Transverse colon (tissue), 4 donors: Measurements from ENCODE around the gene MFSD8. TPM values are rescaled to one million over a fixed set of nuclear protein-coding genes. Genes with fewer than 3 reads are reported as not detected.

ENCODE experiments used
- DNase-seq: peaks from one replicate; pipeline ENCODE4 v3.0.0-alpha.2; 2019
- H3K27ac ChIP-seq, 4 donors: fragments of 200-600 bp; sonication (generic); 2 replicates each; pipeline ENCODE4 v1.5.1; 2016 to 2018; ENCODE audit warnings: inconsistent platforms in 4 of 4
- H3K27me3 ChIP-seq: fragments of 200-600 bp; sonication (generic); 2 replicates; pipeline ENCODE4 v1.5.1; 2017; ENCODE audit warnings: inconsistent platforms
- H3K36me3 ChIP-seq, 4 donors: fragments of 200-600 bp; sonication (generic); 2 replicates each; pipeline ENCODE4 v1.5.1; 2017 to 2019; ENCODE audit warnings: inconsistent platforms in 4 of 4
- H3K4me1 ChIP-seq, 4 donors: fragments of 200-600 bp; sonication (generic); 2 replicates each; pipeline ENCODE4 v1.5.1; 2017 to 2020; ENCODE audit warnings: inconsistent platforms in 4 of 4
- H3K4me3 ChIP-seq, 4 donors: fragments of 200-600 bp; sonication (generic); 1 replicate in 1 of 4; 2 replicates in 3 of 4; pipeline versions ENCODE4 v1.5.1 to v1.6.1; 2017 to 2019; ENCODE audit warnings: inconsistent platforms in 4 of 4
- H3K9me3 ChIP-seq, 2 donors: fragments of 200-600 bp; sonication (generic); 2 replicates each; pipeline ENCODE4 v1.5.1; 2017 to 2019; ENCODE audit warnings: inconsistent platforms in 2 of 2
- CTCF ChIP-seq, 5 experiments: fragments of 200-600 bp in 3 of 5; fragments of 450-650 bp in 2 of 5; sonication (generic) in 3 of 5; IDR thresholded peaks; 1 replicate in 2 of 5; 2 replicates in 3 of 5; pipeline ENCODE4 v1.5.1; 2016 to 2017; ENCODE audit warnings: antibody characterized with exemption in 5 of 5, inconsistent platforms in 3 of 5, mild to moderate bottlenecking in 2 of 5, moderate library complexity in 1 of 5
- EP300 ChIP-seq: sonication (generic); formaldehyde crosslinking; IDR thresholded peaks from one replicate; pipeline ENCODE4 v1.6.1; 2017; ENCODE audit warnings: antibody characterized with exemption, low read depth
- POLR2A ChIP-seq: fragments of 450-650 bp; IDR thresholded peaks from one replicate; pipeline ENCODE4 v1.6.1; 2016; ENCODE audit warnings: antibody characterized with exemption, mild to moderate bottlenecking, moderate library complexity
- POLR2AphosphoS5 ChIP-seq, 3 donors: sonication (generic); formaldehyde crosslinking; IDR thresholded peaks; one replicate each; pipeline ENCODE4 v1.6.1; 2016; ENCODE audit warnings: antibody characterized with exemption in 3 of 3
- WGBS, 2 donors: methylation state at CpG; one replicate each; pipeline ENCODE4 v1.1.5; 2018; ENCODE audit warnings: low coverage in 1 of 2; 5-methylcytosine and 5-hydroxymethylcytosine counted together
- in situ Hi-C, 4 donors: fragments of 200-750 bp; cut with MboI; loops; one replicate each; pipeline versions ENCODE4 v1.15.0 to v1.15.1; 2017; ENCODE audit warnings: low sequenced_read_pairs in 3 of 4, low pct_ligation_motif_present in 1 of 4, low pct_unique_long_range_greater_than_20kb in 1 of 4
- intact Hi-C: fragments of 100-400 bp; cut with DNase I; formaldehyde crosslinking; loops from one replicate; pipeline ENCODE4 v1.15.1; 2023; ENCODE audit warnings: low total_unique reads
- small RNA-seq, 4 donors: library from RNA; depleted of rRNA; stranded (forward); fragments of <200 nt; gene quantifications; one replicate each; pipeline ENCODE3, GENCODE V24; 2016
- total RNA-seq, 4 donors: library from RNA; depleted of rRNA; stranded (reverse); fragments of >200 nt; gene quantifications; one replicate each; pipeline ENCODE4 v1.1.0, GENCODE V29; 2016

The MFSD8 gene
- total RNA-seq, 4 donors from 2014 or later = 26.6 to 50.5 (median 34.4) TPM

- 46 to 62% methylated on average over 3 of the region's 3 CpGs for WGBS, 2 donors
- H3K9me3 ChIP-seq = no peaks in the 10 kb centered on the region
- no peaks in the 10 kb centered on the region for H3K27me3 ChIP-seq
- intact Hi-C loops = no loop called here
- H3K4me3 ChIP-seq = no peak overlapping the region
- no peaks in the 10 kb centered on the region for H3K36me3 ChIP-seq
- no peak overlapping the region for H3K27ac ChIP-seq
- in situ Hi-C loops = no loop called here
- H3K4me1 ChIP-seq = peaks cover 0 to 8% (median 2%) of the 10 kb centered on the region in 4 donors
- TF ChIP-seq POLR2AphosphoS5 (IDR thresholded peaks at IDR 0.05) (no peak), EP300 (no peak), CTCF (IDR thresholded peaks at IDR 0.05) (no peak), POLR2A (no peak)
- no peak for DNase-seq
Measured at GRCh38 chr4:127870688-127871087, 94.3 kb downstream of the MFSD8 start.

GRCh38 chr4:127870281-127870680 is 94.7 kb downstream of the MFSD8 start:
- TF ChIP-seq POLR2AphosphoS5 (IDR thresholded peaks at IDR 0.05) (no peak), CTCF (IDR thresholded peaks at IDR 0.05) (no peak), POLR2A (no peak), EP300 (no peak)
- no peak overlapping the region for H3K27ac ChIP-seq
- intact Hi-C loops = no loop called here
- in situ Hi-C loops = no loop called here
- H3K27me3 ChIP-seq = no peaks in the 10 kb centered on the region
- peaks cover 0 to 8% (median 2%) of the 10 kb centered on the region in 4 donors for H3K4me1 ChIP-seq
- DNase-seq = no peak
- H3K9me3 ChIP-seq = no peaks in the 10 kb centered on the region
- no peaks in the 10 kb centered on the region for H3K36me3 ChIP-seq
- no peak overlapping the region for H3K4me3 ChIP-seq

GRCh38 chr4:127868196-127868595 is 96.8 kb downstream of the MFSD8 start:
- Histone ChIP-seq H3K27ac (no peak overlapping the region), H3K9me3 (no peaks in the 10 kb centered on the region), H3K4me1 (peaks cover 0 to 8% (median 2%) of the 10 kb centered on the region in 4 donors), H3K4me3 (no peak overlapping the region), H3K36me3 (no peaks in the 10 kb centered on the region), H3K27me3 (no peaks in the 10 kb centered on the region)
- in situ Hi-C loops = no loop called here
- DNase-seq = no peak
- intact Hi-C loops = no loop called here
- TF ChIP-seq POLR2A (no peak), POLR2AphosphoS5 (IDR thresholded peaks at IDR 0.05) (no peak), CTCF (IDR thresholded peaks at IDR 0.05) (no peak), EP300 (no peak)
- 91 to 94% methylated on average over 2 of the region's 2 CpGs for WGBS, 2 donors

Small RNAs within 50 kb of the gene (small RNA-seq; reads per million reads assigned to genes)
- 0 reads per million in 4 donors for gene RNU6-583P

Other genes with a start within 250 kb of the MFSD8 start
- gene SLC25A31, start 234.8 kb downstream of the MFSD8 start, total RNA-seq = not detected
- 1 to 10 TPM; 1.5 to 3.8 (median 2.8) TPM for gene HSPA4L, start 182.9 kb downstream of the MFSD8 start, total RNA-seq
- gene PLK4, start 84.3 kb downstream of the MFSD8 start, total RNA-seq = 10 to 100 TPM in 1 of 4 donors, 1 to 10 TPM in 2, not detected in 1; 1.4 to 27.3 (median 2.3) TPM
- gene ABHD18, start 233 bp upstream of the MFSD8 start, total RNA-seq = 10 to 100 TPM; 13.7 to 22.3 (median 16.0) TPM
- gene LARP1B, start 96.1 kb upstream of the MFSD8 start, total RNA-seq = 10 to 100 TPM; 35.1 to 49.2 (median 40.1) TPM